T follicular helper cell (primary cell): ENCODE results near the gene C11orf86.
"Not testable (repeated sequence)": the region's sequence is repeated elsewhere in the genome, so short reads cannot be mapped to it uniquely, and the experiment has no call there.

Experiments
- DNase-seq: peaks from one replicate; pipeline ENCODE4 v3.0.0-alpha.2; 2020; ENCODE audit warnings: low read depth

C11orf86 gene

GRCh38 chr11:66967670-66968425 is 7.3 kb upstream of the C11orf86 start:
- DNase-seq: no peak

GRCh38 chr11:66969584-66970225 is 5.4 kb upstream of the C11orf86 start:
- no peak for DNase-seq

- DNase-seq: no peak
These were observed 4.7 kb upstream of the C11orf86 start for GRCh38 chr11:66970371-66970806.

GRCh38 chr11:66970807-66971442 is 4.2 kb upstream of the C11orf86 start:
- no peak for DNase-seq

- DNase-seq: no peak
These were observed 3.6 kb upstream of the C11orf86 start for GRCh38 chr11:66971488-66971887.

- no peak for DNase-seq
These were observed 1.0 kb upstream of the C11orf86 start for GRCh38 chr11:66973956-66974580.

- DNase-seq: no peak
These were observed 412 bp downstream of the C11orf86 start for GRCh38 chr11:66975405-66976027.

- no peak for DNase-seq
These were observed 944 bp downstream of the C11orf86 start for GRCh38 chr11:66976028-66976467.

- DNase-seq: no peak
These were observed 1.8 kb downstream of the C11orf86 start for GRCh38 chr11:66976925-66977324.

GRCh38 chr11:66978229-66978628 is 3.1 kb downstream of the C11orf86 start:
- no peak for DNase-seq

GRCh38 chr11:66978717-66979116 is 3.6 kb downstream of the C11orf86 start:
- DNase-seq: no peak

GRCh38 chr11:66979336-66979980 is 4.4 kb downstream of the C11orf86 start:
- no peak for DNase-seq

- DNase-seq: no peak
These were observed 7.0 kb downstream of the C11orf86 start for GRCh38 chr11:66981976-66982578.

GRCh38 chr11:66983275-66983924 is 8.3 kb downstream of the C11orf86 start:
- no peak for DNase-seq

GRCh38 chr11:66985508-66986177 is 10.5 kb downstream of the C11orf86 start:
- DNase-seq: no peak

GRCh38 chr11:66986178-66986545 is 11.1 kb downstream of the C11orf86 start:
- DNase-seq: no peak

- DNase-seq: no peak
These were observed 12.1 kb downstream of the C11orf86 start for GRCh38 chr11:66987158-66987620.

- DNase-seq: no peak
These were observed 13.0 kb downstream of the C11orf86 start for GRCh38 chr11:66987924-66988637.

- DNase-seq: not testable (repeated sequence)
These were observed 13.6 kb downstream of the C11orf86 start for GRCh38 chr11:66988741-66989140.
